ENCODE measurements around the gene SUFU.
"Not testable (repeated sequence)": the region's sequence is repeated elsewhere in the genome, so short reads cannot be mapped to it uniquely, and the experiment has no call there.

SUFU gene

GRCh38 chr10:102479651-102480050 is 24.1 kb upstream of the SUFU start:
- DNase-seq (ENCODE audit: low read depth in 2 of 2, low spot score in 1 of 2), result no peak

- no peak for DNase-seq (ENCODE audit: low read depth in 2 of 2, low spot score in 1 of 2)
These were observed 23.4 kb upstream of the SUFU start for GRCh38 chr10:102480396-102480795.

- no peak for DNase-seq (ENCODE audit: low read depth in 2 of 2, low spot score in 1 of 2)
These were observed 19.8 kb upstream of the SUFU start for GRCh38 chr10:102484021-102484420.

- DNase-seq (ENCODE audit: low read depth in 2 of 2, low spot score in 1 of 2), result no peak
These were observed 18.5 kb upstream of the SUFU start for GRCh38 chr10:102485093-102485784.

GRCh38 chr10:102491136-102491535 is 12.6 kb upstream of the SUFU start:
- DNase-seq (ENCODE audit: low read depth in 2 of 2, low spot score in 1 of 2), result no peak

- no peak for DNase-seq (ENCODE audit: low read depth in 2 of 2, low spot score in 1 of 2)
These were observed 11.3 kb upstream of the SUFU start for GRCh38 chr10:102492344-102492939.

- DNase-seq (ENCODE audit: low read depth in 2 of 2, low spot score in 1 of 2), result no peak
These were observed 10.8 kb upstream of the SUFU start for GRCh38 chr10:102492983-102493382.

GRCh38 chr10:102493771-102494170 is 10.0 kb upstream of the SUFU start:
- no peak for DNase-seq (ENCODE audit: low read depth in 2 of 2, low spot score in 1 of 2)

GRCh38 chr10:102497545-102497944 is 6.2 kb upstream of the SUFU start:
- no peak for DNase-seq (ENCODE audit: low read depth in 2 of 2, low spot score in 1 of 2)

GRCh38 chr10:102499356-102499755 is 4.4 kb upstream of the SUFU start:
- DNase-seq (ENCODE audit: low read depth in 2 of 2, low spot score in 1 of 2), result no peak

- not testable (repeated sequence) for DNase-seq (ENCODE audit: low read depth in 2 of 2, low spot score in 1 of 2)
These were observed 3.1 kb upstream of the SUFU start for GRCh38 chr10:102500686-102501085.

- DNase-seq (ENCODE audit: low read depth in 2 of 2, low spot score in 1 of 2), result no peak
These were observed 2.4 kb upstream of the SUFU start for GRCh38 chr10:102501201-102502028.

GRCh38 chr10:102502029-102502336 is 1.8 kb upstream of the SUFU start:
- peak; percentile 96 to 97 for DNase-seq (ENCODE audit: low read depth in 2 of 2, low spot score in 1 of 2)

- peak; percentile 83 to 86 for DNase-seq (ENCODE audit: low read depth in 2 of 2, low spot score in 1 of 2)
These were observed 1.2 kb upstream of the SUFU start, which contains the start of gene ACTR1A for GRCh38 chr10:102502337-102503151. Gene ACTR1A (minus strand): TSS chr10:102502712. CDS start chr10:102502647, 65 bp downstream.

GRCh38 chr10:102504179-102504975 is 605 bp downstream of the SUFU start:
- DNase-seq (ENCODE audit: low read depth in 2 of 2, low spot score in 1 of 2), result no peak

- no peak for DNase-seq (ENCODE audit: low read depth in 2 of 2, low spot score in 1 of 2)
These were observed 1.2 kb downstream of the SUFU start for GRCh38 chr10:102504976-102505300.

- no peak for DNase-seq (ENCODE audit: low read depth in 2 of 2, low spot score in 1 of 2)
These were observed 1.8 kb downstream of the SUFU start for GRCh38 chr10:102505462-102506115.

- no peak for DNase-seq (ENCODE audit: low read depth in 2 of 2, low spot score in 1 of 2)
These were observed 3.7 kb downstream of the SUFU start for GRCh38 chr10:102507521-102507920.

- no peak for DNase-seq (ENCODE audit: low read depth in 2 of 2, low spot score in 1 of 2)
These were observed 4.7 kb downstream of the SUFU start for GRCh38 chr10:102508506-102508905.

GRCh38 chr10:102509387-102509786 is 5.6 kb downstream of the SUFU start:
- DNase-seq (ENCODE audit: low read depth in 2 of 2, low spot score in 1 of 2), result no peak
